ENCODE measurements around the gene SETX. TPM values are rescaled to one million over a fixed set of nuclear protein-coding genes. Genes with fewer than 3 reads are reported as not detected.

The SETX gene
- total and polyA plus RNA-seq, 11 donors: 11.7 to 42.5 (median 27.5) TPM

DNA sequence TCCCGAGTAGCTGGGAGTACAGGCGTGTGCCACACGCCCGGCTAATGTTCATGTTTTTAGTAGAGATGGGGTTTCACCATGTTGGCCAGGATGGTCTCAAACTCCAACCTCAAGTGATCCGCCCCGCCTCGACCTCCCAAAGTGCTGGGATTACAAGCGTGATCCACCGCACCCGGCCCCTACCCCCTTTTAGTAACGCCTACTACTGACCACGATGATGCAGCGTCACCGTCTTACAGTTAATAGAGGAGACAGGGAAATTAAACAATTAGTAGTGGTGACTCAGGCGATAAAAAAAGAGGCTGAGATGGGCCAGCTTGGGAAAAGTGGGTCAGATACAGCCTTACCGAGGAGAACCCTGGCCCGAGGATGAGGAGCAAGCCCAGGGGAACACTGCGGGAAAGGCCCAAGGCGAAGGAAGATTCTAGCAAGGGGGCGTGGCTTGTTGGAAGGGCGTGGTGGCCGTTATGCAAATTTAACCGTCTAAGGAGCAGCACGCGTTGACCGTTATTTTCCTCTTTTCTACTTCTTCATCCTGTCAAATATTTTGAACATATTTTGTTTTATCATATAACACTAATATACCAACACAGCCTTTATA is 1.6 kb upstream of the SETX start:
- Histone ChIP-seq H3K9me3 (no peaks in the 10 kb centered on the region), H3K4me1 (peaks cover 3 to 30% (median 26%) of the 10 kb centered on the region in 12 donors), H3K36me3 (peaks cover 0 to 23% (median 20%) of the 10 kb centered on the region in 9 donors), H3K27me3 (no peaks in the 10 kb centered on the region), H3K27ac (no peak overlapping the region), H3K4me3 (no peak overlapping the region)
- no peak for ATAC-seq
- DNase-seq: no peak
- intact Hi-C loops (cut with DNase I): loop anchor here in 1 of 10 donors (10.0 kb wide), 1 partner anchor 48 kb away; the partner anchor contains the start of gene TTF1
- TF ChIP-seq, protein P1, sequence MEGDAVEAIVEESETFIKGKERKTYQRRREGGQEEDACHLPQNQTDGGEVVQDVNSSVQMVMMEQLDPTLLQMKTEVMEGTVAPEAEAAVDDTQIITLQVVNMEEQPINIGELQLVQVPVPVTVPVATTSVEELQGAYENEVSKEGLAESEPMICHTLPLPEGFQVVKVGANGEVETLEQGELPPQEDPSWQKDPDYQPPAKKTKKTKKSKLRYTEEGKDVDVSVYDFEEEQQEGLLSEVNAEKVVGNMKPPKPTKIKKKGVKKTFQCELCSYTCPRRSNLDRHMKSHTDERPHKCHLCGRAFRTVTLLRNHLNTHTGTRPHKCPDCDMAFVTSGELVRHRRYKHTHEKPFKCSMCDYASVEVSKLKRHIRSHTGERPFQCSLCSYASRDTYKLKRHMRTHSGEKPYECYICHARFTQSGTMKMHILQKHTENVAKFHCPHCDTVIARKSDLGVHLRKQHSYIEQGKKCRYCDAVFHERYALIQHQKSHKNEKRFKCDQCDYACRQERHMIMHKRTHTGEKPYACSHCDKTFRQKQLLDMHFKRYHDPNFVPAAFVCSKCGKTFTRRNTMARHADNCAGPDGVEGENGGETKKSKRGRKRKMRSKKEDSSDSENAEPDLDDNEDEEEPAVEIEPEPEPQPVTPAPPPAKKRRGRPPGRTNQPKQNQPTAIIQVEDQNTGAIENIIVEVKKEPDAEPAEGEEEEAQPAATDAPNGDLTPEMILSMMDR (IDR thresholded peaks at IDR 0.05): no peak
- TF ChIP-seq POLR2A (IDR thresholded peaks at IDR 0.05): no peak
- 93 to 96% (median 95%) methylated on average over 26 of the region's 26 CpGs for WGBS, 4 donors

DNA sequence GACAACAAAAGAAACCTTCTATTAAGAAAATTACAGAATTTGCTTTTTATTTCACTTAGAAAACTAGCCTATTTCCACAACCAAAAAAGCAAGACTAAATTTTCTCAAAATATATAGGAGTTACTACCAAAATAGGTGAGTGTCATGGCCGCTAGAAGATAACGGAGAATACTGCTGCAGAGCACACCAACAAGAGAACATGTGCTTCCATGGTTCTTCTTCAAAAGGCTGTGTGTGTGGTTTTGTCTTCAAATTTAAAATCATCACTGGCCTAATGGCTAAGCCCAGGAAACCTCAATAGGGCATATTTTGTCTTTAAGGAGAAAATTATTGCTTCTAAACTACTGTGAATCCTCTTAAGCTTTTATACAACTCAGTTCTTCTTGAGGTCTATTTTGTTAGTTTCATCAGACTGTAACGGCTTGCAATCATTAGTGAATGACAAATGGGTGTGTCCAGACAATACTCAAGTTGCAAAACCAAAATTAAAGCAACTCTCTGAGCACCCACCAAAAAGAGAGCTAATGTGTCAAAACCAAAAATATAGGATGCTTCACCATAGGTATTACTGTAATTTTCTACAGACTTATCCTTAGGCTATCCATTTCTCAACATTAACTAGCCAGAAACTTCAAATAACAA is 3.3 kb downstream of the SETX start:
- peaks cover 3 to 54% (median 37%) of the 10 kb centered on the region in 12 donors for H3K4me1 ChIP-seq
- no peak for TF ChIP-seq POLR2A (IDR thresholded peaks at IDR 0.05)
- TF ChIP-seq, protein P1 (IDR thresholded peaks at IDR 0.05): no peak
- peak overlapping the region in 3 of 12 donors; percentile 2 to 82 (median 11) for H3K27ac ChIP-seq
- no peaks in the 10 kb centered on the region for H3K27me3 ChIP-seq
- H3K36me3 ChIP-seq: peaks cover 0 to 71% (median 69%) of the 10 kb centered on the region in 9 donors
- intact Hi-C loops (cut with DNase I): loop anchor here in 2 of 10 donors (5.0 to 10.0 kb wide), 2 partner anchors 51 to 53 kb away; partner anchors contain the start of gene TTF1 (in 1 of the 2)
- H3K9me3 ChIP-seq: no peaks in the 10 kb centered on the region
- WGBS, 4 donors: 57 to 76% (median 62%) methylated on average over 3 of the region's 3 CpGs
- DNase-seq (no peak), ATAC-seq (no peak)
- H3K4me3 ChIP-seq: peak overlapping the region in 6 of 12 donors; percentile 12 to 49 (median 30)

DNA sequence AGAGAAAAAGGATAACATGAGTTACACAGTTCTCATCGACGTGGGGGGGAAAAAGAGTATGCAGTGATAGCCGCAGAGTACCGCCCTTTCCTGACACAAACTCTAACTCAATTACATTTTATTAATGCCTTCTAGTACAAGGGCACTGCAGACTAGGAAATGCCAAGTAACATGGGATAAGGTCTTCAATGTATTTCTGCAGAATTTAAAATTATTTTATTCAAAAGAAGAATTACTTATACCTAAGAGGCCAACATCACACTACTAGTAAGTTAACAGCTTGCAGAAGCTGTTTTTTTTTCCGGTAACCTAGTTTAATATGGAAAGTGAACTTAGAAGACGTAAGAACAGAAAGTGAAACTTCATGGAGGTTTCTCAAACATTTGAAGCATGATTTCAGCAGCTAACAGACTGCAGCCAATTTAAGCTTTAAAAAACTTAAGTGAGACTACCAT is 3.9 kb downstream of the SETX start:
- no peaks in the 10 kb centered on the region for H3K27me3 ChIP-seq
- DNase-seq: no peak
- no peak for ATAC-seq
- TF ChIP-seq, protein P1 (IDR thresholded peaks at IDR 0.05): no peak
- TF ChIP-seq POLR2A (IDR thresholded peaks at IDR 0.05): no peak
- 44 to 58% (median 51%) methylated on average over 6 of the region's 6 CpGs for WGBS, 4 donors
- no peaks in the 10 kb centered on the region for H3K9me3 ChIP-seq
- intact Hi-C loops (cut with DNase I): loop anchor here in 2 of 10 donors (5.0 to 10.0 kb wide), 2 partner anchors 51 to 54 kb away; partner anchors contain the start of gene TTF1 (in 1 of the 2)
- peaks cover 0 to 78% (median 75%) of the 10 kb centered on the region in 9 donors for H3K36me3 ChIP-seq
- H3K27ac ChIP-seq: peak overlapping the region in 4 of 12 donors; percentile 2 to 82 (median 21)
- peak overlapping the region in 6 of 12 donors; percentile 12 to 49 (median 30) for H3K4me3 ChIP-seq
- peaks cover 3 to 54% (median 37%) of the 10 kb centered on the region in 12 donors for H3K4me1 ChIP-seq

DNA sequence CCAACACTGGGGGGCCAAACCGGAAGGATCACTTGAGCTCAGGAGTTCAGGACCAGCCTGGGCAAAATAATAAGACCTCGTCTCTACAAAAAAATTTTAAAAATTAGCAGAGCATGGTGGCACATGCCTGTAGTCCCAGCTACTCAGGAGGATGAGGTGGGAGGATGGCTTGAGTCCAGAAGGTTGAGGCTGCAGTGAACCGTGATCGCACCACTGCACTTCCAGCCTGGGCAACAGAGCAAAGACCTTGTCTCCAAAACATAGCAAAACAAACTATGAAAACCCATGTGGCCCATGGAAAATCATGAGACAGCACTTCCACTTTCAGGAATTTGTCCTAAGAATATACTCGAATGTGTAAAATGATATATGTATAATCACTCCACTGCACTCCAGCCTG is 6.1 kb downstream of the SETX start:
- WGBS, 4 donors: 51 to 67% (median 61%) methylated on average over 5 of the region's 5 CpGs
- H3K9me3 ChIP-seq: no peaks in the 10 kb centered on the region
- H3K27ac ChIP-seq: no peak overlapping the region
- DNase-seq (no peak), ATAC-seq (no peak)
- H3K27me3 ChIP-seq: no peaks in the 10 kb centered on the region
- H3K4me1 ChIP-seq: peaks cover 2 to 49% (median 32%) of the 10 kb centered on the region in 12 donors
- peaks cover 0 to 100% (median 98%) of the 10 kb centered on the region in 9 donors for H3K36me3 ChIP-seq
- intact Hi-C loops (cut with DNase I): loop anchor here in 1 of 10 donors (10.0 kb wide), 1 partner anchor 54 kb away; no protein-coding TSS in a partner anchor
- TF ChIP-seq, protein P1 (IDR thresholded peaks at IDR 0.05): no peak
- no peak for TF ChIP-seq POLR2A (IDR thresholded peaks at IDR 0.05)
- no peak overlapping the region for H3K4me3 ChIP-seq

Data from heart left ventricle (tissue), 16 donors.